GM19468 (cell line): ENCODE data around the gene NT5DC3.

ENCODE experiments used
- ATAC-seq: cut with Tn5 transposase; IDR thresholded peaks from one replicate; pipeline ENCODE4 v1.9.1; 2021; ENCODE audit warnings: mild to moderate bottlenecking, moderate library complexity, moderate number of reproducible peaks; ENCODE audit not compliant: unreplicated experiment; ENCODE audit errors: extremely low read depth

NT5DC3 gene

DNA sequence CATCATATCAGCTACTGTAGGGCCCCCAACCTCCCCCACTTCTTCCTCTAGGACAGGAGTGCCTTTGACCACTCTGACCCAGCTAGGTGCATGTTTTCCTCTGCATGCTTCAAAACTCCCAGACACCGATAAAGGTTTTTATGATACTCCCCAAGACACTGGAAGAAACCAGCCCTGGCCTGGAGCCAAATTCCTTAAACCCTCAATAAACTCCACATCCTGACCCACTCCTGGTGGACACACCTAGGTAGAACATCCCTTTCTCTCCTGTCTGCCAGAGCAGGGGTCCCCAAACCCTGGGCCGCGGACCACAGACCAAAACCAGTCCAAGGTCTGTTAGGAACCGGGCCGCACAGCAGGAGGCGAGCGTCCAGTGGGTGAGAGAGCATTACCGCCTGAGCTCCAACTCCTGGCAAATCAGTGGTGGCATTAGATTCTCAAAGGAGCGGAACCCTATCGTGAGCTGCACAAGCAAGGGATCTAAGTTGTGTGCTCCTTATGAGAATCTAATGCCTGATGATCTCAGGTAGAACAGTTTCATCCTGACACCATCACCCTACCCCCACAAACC, 49.6 kb downstream of the NT5DC3 start:
- no peak for ATAC-seq

DNA sequence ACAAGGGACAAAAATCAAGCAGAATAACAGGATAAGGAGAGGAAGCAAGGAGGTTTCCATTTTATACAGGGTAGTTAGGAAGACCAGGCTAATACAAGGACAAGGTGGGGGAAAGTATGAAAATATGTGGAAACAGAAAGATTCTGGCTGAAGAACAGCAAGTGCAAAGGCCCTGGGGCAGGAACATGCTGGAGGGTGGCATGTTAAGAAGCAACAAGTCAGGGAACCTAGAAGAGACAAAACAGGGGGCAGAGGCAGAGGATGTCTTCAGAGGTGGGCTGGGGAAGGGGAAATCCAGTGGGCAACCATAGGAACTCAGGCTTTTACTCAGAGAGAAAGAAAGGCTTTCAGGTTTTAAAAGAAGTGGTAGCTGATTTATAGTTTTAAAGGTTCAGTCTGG, 54.8 kb downstream of the NT5DC3 start:
- no peak for ATAC-seq

DNA sequence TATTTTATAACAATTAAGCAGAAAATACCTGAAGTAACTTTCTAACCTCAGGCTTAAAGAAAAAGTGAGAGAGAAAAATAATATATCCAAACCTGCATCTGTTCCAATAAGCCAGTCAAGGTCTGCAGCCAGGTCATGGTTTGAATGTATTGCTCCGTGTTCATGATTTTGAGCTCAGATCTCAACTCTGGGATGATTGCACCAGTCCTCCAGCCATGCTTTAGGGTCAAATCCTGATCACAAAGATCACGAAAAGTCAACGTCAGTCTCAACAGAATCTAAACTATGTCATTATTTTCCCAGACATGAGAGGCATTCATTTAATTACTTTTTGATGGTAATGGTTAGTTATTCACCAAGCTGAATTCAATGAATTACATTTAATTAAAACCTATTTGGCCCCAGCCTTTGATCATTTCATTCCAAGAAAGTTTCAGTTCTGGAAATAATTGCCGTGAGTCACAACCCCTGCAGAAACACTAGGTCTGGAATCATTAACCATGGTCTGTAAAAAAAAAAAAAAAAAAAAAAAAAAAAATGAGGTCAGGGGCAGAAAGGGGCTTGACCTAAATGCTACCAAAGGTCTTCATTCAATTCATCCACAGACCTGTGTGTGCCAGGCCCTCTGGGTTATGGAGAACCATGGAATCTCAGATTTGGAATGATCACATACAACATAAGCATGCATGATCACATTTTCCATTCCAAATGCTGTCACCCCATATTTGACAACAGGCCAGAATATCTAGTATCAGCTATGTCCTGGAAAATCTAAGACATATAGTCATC, 55.6 kb downstream of the NT5DC3 start:
- ATAC-seq: no peak

DNA sequence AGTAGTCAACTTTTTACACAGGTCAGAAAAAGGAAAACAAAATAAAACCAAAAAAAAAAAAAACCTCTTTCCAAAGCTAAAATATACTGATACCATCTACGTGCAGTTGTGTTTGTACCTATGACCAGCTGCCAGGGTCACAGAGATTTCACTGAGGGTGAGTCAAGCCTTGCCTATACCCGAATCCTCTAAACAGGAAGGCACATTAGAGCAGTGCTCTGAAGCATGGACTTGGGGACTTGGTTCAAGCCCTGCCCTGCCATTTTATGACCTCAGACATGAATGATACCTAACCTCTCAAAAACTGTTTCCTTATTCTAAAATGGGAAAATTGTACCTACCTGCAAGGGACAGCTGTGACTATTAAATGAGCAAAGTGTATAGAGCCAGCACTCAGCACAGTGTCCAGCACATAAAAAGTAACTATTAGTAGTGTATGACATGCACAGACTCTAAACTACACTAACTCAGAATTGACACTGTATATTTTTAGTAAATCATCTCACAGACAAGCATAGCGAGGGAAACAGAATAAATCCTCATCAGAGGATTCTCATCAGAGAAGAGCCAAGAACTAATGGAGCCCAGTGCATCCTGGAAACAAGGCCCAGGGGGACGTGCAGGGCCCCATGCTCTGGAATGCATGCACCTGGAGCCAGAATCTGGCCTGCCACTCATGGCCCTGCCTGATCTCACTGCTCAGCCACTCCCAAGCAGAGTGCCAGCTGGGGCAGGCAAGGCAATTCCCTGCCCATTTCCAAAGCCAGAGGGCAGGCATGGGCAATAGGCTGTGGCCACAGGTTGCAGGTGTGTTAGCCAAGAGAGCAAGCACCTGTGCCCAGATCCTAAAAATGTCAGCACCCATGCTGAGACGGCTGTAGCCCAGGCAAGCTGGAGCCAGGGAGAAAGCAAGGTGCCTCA, 57.0 kb downstream of the NT5DC3 start:
- ATAC-seq: no peak

DNA sequence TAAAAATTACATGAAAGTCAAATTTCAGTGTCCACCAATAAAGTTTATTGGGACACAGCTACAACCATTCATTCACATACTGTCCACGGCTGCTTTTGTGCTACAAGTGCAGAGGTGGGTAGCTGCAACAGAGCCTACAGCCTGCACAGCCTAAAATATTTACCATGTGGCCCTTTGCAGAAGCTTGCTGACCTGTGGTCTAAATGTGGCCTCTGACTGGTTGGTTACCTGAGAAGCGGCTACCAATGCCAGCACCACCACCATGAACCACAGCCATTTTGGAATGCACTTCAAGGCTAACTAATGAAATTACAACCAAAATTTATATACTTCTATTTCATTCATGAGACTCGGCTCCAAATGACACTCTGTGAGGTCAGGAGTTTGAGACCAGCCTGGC, 58.6 kb downstream of the NT5DC3 start:
- ATAC-seq: no peak

DNA sequence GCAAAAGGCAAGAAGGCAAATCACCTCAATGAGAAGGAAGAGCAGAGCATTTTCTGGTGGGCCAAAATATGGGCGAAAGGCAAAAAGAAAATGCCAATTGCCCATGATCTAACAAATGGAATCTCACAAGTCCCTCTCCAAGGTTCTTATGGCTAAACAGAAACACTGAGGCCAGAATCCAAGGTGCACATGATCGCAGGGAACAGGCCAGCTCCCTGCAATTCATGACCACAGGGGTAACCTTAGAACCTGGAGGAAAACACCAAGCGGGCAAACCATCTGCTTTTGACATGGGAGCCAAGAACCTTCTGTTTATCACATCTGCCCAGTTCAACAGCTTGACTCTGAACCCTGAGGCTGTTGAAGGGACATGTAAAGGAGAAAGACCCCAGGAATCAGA, 60.0 kb downstream of the NT5DC3 start:
- no peak for ATAC-seq

DNA sequence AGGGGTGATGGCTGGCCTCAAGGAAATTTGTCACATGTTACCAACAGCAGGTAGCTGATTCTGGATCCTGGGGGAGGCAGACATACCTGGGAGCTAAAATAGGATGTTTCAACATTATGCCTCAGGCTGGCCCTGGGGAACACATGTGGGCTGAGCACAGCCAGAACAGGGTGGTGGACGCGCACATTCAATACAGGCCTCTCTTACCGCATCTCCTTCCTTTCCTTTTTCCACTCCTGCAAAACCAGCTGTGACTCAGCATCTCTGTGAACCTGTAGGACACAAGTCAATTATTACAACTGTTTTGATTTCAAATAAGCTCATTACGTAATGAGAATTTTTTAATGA, 61.0 kb downstream of the NT5DC3 start:
- ATAC-seq: no peak

DNA sequence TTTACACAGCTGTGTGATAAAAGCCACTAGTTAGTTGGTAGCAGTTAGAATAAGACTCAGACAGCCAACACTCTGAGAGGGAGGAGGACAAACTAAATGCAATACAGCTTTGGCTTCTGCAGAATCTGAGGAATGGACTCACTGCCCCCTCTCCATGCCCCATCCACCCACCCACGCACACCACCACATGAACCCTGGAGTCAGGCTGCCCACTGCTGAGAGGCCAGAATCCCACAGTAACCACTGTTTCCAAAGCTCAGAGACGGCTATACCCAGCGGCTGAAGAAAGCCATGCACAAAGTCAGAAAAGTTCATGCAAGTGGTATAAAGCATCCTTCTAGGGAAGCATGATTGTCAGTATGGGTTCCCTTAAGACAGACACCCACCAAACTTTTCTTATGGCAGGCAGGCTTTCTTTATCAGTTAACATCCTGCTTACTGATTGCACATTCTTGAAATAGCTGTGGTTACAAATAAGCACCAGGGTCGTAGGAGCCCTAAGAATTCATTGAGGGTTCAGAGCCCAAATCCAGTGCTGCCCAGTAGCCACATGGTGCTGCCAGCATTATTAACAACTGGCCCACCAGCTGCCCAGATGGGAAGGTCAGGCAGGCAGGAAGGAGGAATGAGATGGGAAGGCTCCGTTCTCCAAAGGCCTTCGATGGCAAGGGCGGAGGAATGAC, 61.5 kb downstream of the NT5DC3 start:
- ATAC-seq: no peak

DNA sequence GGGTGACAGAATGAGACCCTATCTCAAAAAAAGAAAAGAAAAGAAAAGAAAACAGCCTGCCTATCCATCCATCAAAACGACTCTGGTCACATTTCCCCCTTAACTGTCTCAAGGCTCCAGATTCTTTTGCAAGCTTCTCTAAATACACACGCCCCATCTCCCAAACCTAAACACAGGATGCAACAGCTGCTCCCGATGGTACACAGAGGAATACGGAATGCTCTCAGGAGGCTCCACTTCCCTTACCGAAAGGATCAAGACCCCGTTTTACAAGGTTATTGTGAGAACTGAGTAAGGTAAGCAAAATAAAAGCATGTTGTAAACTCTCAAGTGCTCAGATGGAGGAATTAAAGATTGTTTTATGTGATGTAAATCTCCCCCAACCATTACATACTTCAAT, 62.3 kb downstream of the NT5DC3 start:
- no peak for ATAC-seq

DNA sequence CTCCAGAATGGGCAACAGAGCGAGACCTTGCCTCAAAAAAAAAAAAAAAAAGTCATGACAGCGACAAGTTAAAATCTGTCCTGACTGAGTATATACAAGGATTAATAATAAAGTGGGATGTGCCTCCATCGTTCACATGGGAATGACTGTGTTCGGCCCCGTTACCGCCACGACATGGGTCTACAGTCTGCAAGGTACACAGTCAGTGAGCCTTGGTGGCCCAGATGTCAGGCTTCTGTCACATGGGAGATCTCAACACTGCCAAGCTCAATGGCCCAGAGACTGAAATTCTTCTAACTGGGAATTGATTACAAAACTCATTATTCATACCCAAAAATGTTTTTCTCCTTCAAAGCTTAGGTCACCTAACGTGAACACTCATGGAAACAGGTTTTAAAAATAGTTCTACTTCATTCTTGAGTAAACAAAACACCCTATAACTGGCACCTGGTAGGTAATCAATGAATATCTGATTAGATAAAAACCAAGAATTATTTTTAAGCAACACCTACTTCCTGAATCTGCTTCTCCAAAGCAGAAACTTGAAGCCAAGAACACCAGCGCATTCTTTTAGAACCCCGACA, 66.0 kb downstream of the NT5DC3 start:
- ATAC-seq: no peak

DNA sequence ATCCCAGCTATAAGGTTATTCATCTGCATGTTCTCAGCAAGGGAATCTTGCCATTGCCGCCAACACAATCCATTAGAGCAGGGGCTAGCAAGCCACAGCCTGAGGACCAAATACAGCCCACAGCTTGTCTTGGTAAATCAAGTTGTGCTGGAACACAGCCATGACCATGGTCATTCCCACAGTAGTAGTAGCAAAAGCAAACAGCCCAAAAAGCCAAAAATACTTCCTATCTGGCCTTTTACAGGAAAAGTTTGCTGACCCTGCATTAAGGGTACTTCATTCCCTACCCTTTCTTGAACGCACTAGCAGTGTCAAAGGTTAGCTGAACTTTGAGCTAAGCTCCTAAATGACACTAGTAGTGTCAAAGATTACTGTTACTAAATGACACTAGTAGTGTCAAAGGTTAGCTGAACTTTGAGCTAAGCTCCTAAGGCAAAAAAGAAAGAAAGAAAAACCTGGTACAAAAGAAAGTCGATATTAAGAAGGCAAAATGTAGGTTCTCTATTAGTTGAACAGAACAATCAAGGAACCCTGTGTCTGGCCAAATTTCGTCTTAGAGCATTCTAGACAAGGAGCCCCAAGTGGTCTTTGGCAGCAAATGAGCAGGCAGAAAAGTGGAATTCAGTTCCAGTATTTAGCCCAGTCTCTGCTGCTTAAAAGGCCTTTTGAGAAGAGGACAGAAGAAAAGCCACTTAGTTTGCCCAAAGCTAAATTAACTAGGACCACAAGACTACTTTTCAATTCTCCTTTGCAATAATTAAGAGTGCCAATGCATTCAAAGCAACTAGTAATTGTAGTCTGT, 67.7 kb downstream of the NT5DC3 start:
- no peak for ATAC-seq

DNA sequence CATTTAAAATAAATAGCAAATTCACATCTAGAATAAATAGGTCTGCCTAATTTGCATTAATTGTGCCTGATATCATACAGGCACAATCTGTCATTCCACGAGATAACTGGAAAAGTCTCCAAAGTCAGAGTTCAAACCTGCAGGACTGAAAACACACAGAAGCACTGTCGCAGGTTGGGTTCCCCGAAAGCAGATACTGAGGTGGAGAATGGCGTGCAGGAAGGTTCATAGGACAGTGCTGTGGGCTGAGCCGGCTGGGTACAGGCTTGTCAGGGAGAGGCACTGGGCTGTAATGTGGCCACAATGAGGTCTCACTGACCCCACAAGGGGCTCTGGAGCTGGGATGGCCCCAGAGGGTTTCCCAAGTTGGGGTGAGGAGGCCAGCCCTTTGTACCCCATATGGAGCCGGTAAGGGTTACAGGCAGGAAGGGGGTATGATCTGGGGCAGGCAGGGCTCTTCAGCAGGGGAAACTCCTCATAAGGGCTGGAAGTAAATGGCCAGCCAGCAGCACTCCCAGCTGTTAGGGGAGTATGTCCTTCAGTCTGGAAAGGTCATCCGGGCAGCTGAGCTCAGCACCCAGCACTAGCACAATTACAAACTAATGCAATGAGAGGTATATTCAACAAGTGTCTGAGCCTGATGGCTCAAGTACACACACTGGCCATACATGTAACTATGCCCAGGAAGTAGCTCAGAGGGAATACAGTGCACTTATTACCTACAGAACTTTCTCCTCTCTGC, 68.5 kb downstream of the NT5DC3 start:
- ATAC-seq: no peak

DNA sequence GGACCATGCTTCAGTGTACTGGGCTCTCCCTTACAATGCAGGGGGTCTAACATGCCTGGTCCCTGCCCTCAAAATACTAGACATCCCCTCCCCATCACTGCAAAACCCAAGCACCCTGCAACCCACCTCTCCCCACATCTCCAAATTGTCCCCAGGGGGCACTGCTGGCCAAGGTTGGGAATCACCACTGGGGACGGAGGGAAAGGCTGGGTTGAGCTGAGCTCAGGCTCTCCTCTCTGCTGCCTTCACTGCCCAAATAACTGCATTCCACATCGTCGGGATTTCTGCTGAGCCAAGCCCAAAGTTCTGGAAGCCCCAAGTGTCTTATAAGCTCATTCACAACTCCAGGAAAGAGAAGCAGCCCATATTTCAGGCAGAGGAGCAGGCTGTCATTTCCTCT, 69.6 kb downstream of the NT5DC3 start:
- no peak for ATAC-seq

DNA sequence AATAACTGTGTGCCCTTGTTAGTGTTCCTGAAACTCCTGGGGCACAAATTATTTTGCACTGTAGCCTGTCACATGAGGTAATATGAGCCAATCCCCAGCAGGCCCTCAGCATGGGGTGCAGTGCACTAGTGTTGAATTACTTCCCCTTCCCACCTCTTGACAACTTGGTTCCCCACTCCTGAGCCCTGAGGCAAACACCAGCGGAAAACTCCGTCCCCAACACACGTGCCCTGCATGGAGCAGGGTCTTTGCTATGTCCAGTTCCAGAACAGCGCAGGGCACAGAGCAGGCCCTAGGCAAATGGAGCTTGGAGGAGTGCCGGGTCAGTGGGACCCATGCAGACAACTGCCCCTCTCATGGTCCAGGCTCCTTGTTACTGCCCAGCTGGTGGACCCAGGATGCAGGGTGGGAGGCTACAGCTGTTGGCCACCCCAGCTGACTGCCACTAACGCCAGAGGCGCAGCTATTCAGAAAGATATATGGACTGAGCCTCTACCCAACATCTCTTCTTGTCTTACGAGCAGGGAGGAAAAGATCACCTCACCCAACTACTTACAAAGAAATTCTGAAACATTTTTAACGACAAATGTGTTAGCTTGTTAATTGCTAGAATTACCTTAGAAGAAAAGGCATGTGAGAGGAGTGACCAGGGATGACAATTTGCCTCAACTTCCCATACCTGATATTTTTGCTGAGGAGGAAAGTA, 71.6 kb downstream of the NT5DC3 start:
- ATAC-seq: no peak

DNA sequence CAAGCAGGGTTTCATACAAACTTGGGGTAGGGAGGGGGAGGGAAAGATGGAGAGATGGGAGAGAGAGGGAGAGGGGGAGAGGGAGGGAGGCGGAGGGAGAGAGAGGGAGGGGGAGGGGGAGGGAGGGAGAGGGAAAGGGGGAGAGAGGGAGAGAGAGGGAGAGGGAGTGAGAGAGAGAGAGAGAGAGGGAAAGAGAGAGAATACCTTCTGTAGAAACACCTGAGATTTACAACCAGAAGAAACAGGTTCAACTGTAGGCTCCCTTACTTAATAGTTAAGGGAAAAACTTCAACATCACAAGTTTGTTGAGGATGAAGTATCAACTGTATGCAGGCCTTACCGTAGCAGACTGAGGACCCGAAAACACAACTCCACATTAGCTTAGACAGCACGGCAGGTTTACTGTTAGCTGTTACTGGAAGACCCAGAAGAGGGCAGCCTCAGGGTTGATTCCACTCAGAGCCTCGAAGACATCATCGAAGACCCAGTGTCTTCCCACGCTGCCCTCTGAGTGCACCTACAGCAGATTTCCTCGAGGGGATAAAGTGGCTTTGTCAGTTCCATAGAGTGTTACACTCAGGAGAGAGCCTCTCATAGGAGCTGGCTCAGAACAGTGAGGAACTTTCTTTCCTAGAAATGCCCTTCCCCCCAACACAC, 72.4 kb downstream of the NT5DC3 start:
- no peak for ATAC-seq

DNA sequence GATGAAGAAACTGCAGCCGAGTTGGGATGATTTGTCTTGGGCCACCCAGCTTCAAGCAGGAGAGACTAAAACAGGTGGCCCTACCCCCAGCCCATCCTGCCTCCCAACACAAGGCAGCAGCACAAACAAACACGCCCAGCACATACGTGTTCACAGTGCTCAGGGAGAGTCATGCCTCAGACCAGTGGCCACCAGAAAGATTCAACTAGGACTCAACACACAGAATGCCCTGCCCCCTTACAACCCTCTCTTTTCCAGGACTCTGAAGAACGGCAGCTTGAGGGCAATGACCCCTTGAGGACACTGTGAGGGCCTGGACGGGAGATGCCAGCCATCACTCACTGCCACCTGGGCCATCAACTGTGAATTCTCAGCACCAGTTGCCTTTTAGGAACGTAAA, 75.0 kb downstream of the NT5DC3 start:
- no peak for ATAC-seq

DNA sequence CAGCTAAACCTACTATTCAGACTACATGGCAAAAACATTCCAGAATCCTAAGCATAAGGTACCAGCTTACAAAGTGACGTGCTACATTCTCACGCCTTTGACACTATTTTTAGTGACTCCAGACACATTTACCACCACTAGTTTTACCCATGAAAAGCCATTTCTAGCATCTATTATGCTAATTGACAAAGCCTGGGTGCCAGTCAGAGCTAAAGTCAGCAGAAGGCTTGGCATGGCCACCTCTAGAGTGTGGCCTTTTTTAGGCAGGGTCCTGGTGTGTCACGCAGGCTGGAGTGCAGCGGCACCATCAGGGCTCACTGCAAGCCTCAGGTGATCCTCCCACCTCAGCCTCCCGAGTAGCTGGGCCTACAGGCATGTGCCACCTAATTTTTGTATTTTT, 75.7 kb downstream of the NT5DC3 start:
- no peak for ATAC-seq

DNA sequence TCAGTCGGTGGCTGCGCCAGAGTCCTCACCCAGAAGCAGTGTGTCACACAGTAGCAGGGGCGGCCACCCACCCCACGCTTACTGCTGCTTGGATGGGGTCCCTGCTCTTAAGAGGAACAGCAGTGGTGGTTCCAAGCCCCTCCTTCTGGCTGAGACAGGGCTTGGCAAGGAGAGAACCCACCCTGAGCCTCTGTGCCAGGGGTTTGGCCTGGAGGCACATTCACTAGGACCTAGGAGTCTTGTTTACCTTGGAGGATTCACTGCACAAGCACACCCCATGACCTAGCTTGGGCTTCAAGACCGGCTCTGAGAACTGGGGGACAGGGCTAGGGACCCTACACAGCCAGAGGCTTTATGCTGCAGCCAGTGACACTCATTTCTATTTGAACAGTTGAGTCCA, 78.6 kb downstream of the NT5DC3 start:
- ATAC-seq: no peak
